Stimulated activated CD4-positive, alpha-beta T cell treated with anti-CD3 and anti-CD28 coated beads, Interleukin-2, amount 100 ng/mL, for 24 hours (primary cell): ENCODE data around the gene SLC6A9.

Experiments used
- DNase-seq, 2 donors: peaks; one replicate each; pipeline ENCODE4 v3.0.0-alpha.2; 2020

The SLC6A9 gene

DNA sequence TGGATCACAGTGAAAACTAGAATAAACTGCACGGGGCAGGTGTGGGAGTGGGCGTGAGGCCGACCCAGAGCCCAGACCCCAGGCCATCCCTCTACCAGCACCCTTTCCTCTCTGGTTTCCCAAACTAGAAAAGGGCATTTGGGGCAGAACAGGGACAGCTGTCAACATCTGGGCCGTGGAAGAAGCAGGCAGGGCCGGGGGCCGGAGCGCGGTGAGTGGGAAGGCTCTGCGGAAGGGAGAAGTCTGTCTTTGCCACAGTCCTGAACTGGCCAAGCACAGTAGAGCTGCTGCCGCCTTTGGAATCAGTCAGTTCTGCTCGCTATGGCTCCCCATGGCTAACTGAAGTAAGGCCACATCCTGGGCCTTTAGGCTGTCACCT lies 33.3 kb downstream of the SLC6A9 start:
- DNase-seq = no peak

DNA sequence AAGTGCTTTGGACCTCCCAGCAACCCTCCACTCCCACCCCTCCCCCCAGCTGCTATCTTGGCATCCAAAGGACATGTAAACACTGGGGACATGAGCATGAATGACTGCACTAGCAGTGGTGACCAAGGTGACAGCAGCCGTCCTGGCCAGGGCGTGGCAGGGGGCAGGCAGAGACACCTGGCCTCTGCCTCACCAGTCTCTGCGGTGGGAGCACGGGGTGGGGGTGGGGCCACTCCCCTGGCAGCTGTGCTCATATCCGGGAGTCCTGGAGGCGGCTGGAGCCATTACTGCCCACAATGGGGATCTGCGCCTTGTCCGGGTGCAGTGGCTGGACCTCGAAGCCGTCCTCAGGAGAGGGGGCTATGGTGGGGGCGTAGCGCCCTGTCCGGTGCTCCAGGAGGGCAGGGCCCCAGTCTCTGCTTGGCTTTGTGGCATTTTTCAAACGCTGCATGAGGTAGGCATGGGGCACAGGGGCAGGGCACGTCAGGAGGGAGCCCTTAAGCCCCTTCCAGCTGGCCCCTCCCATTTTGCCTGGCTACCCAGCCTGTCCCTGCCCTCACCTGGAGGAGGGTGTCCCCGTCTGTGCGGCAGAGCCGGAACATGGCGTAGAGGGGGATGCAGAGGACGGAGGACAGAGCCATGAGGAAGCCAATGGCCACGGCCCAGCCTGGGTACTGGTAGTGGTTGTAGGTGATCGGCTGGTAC lies 33.8 kb downstream of the SLC6A9 start:
- DNase-seq = no peak

DNA sequence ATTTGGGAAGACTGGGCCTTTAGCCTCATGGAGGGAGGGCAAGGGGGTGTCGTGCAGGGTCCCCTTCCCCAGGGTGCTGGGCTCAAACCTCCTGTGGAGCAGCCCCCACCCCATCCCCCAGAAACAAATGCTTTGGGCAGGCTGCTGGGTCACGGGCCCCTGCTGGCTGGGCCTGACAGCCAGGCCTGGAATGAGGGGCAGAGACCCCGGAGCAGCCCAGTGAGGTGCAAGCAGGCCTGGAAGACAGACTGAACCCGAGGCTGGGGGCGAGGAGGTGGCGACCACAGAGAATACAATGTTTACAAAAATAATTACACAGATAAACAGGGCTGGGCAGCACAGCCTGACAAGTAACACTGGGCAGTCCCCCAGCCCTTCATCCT lies 34.5 kb downstream of the SLC6A9 start:
- DNase-seq = no peak

DNA sequence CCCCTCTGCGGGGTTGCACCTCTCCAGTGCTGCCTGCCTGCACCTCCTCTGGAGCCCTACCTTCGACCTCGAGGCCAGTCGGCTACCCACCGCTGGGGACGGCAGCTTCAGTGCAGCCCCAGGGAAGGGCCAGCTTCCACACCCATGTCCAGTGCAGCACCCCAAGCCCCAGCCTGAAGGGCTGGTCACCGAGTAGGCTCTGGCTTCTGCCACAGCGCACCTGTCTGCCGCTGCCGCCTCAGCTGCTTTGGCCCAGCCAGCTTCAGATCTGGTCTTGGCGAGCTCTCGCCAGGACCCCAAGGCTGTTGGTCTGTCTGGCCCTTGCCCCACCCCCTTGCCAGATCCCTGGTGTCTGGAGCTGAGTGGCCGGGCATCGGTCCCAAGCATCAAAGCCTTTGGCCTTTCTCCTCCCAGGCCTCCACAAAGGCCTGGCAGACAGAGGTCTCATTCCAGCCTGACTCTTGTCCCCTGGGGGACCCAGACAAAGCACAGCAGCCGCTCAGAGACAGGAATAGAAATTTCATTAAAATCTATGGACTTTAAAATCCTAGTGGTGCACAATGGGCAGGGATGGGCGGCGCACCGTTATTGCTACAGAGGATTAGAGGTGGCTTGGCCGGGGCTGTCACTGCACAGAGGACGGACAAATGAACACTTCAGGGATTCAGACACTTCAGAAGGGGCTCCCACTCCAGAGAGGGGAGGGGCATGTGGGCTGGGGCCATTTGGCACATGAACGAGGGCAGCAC lies 35.1 kb downstream of the SLC6A9 start:
- DNase-seq = no peak

DNA sequence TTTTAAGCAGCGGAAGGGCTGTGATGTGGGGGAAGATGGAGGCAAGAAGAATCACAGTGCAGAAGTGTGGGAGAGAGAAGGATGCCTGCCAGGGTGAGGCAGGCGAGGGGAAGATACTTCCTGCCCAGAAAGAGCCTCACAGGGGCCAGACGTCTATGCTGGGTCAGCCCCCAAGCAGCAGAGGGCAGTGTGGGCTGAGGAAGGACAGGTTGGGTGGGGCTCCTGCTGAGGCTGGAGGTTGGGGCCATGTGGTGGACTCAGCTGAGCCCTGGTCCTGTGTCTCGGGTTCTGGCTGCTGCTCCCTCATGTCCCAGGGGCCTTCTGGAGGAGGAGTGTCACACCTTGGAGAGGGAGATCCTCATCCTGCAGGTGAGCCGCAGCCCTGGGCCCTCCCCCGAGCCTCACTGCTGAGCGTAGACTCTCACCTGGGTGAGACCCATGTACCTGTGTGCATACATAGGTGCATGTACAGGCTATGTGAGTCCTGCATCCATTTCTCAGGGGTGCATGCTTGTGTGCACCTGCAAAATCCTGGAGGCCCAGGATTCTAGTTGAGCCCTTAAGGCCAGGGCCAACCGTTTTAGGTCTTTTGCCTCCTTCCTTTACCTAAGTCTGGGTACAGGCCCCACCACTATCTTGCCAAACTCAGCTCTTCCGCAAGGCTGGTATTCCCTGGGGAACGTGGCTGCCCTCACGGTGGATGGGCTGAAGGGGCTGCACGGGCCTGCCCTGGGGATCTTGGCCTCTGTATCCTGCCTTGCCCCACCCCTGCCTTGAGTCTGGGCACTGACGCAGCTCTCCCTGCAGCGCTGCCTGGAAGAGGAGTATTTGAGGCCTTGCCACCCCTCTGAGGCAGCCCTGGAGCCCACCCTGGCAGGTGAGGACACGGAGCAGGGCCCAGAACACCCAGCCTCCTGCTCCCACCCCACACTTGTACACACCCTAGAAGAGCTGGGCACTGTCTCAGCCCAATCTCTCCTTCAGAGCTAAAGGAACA lies 36.2 kb downstream of the SLC6A9 start:
- peak in 1 of 2 donors; percentile 25 for DNase-seq

DNA sequence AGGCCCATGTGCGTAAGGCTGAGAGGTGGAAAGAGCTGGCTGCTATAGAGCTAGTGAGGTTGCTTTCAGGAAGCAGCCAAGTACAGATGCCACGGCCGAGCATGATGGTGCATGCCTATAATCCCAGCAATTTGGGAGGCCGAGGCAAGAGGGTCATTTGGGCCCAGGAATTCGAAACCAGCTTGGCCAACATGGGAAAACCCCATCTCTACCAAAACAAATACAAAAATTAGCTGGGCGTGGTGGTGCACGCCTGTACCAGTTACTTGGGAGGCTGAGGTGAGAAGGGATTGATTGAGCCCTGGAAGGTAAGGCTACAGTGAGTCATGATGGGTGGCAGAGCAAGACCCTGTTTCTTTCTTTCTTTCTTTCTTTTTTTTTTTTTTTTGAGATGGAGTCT lies 37.2 kb downstream of the SLC6A9 start:
- DNase-seq = no peak

DNA sequence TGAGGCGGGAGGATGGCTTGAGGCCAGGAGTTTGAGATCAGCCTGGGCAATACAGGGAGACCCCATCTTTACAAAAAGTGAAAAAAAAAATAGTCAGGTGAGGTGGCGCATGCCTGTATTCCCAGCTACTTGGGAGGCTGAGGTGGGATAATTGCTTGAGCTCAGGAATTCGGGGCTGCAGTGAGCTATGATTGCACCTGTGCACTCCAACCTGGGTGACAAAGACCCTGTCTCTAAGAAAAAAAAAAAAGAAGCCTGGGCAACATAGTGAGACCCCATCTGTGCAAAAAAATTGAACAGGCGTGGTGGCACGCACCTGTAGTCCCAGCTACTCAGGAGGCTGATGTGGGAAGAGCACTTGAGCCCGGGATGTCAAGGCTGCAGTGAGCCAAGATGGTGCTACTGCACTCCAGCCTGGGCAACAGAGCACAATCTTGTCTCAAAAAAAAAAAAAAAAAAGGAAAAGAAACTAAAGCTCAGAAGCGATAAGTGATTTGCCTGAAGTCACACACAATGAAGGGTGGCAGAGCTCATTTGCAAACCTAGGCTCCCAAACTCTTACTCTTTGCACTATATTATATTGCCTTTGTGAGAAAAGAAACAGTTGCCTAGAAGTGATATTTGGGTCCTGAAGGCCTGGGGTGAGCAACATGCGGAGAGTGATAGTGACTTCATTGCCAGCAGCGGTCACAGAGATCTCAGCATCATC lies 37.9 kb downstream of the SLC6A9 start:
- no peak for DNase-seq

DNA sequence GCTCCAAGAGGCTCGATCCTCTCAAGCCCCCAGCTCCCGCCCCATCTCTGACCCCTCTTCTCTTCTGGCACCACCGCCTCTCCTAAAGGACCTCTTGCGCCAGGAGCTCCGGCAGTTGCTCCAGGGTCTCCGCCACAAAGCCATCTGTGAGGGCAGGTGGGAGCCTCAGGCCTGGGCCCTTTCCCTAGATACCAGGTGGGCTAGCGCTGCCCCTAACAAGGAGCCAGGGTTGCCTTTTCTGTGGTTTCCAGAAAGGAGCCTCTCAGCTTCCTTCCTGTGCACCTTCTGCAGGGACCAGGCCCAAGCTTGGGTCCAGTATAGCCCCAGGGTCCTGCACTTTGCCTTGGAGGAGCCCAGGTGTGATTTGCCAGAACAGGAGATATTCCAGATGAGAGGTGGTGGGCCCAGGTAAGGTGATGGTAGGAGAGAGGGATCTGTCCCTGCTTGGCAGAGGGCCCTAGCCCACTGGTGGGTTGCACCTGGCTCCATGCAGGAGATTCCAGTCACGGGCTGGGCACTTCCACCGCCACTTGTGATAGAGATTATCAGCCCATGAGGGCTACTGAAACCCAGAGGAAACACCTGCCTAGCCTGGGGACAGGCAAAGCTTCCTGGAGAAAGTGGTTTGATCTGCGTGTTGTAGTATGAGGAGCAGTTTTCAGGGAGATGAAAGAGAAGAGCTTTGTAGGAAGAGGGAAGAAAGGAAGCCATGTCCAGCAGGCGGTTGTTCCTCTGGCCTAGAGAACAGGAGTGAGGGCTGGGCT lies 38.8 kb downstream of the SLC6A9 start:
- DNase-seq = no peak

DNA sequence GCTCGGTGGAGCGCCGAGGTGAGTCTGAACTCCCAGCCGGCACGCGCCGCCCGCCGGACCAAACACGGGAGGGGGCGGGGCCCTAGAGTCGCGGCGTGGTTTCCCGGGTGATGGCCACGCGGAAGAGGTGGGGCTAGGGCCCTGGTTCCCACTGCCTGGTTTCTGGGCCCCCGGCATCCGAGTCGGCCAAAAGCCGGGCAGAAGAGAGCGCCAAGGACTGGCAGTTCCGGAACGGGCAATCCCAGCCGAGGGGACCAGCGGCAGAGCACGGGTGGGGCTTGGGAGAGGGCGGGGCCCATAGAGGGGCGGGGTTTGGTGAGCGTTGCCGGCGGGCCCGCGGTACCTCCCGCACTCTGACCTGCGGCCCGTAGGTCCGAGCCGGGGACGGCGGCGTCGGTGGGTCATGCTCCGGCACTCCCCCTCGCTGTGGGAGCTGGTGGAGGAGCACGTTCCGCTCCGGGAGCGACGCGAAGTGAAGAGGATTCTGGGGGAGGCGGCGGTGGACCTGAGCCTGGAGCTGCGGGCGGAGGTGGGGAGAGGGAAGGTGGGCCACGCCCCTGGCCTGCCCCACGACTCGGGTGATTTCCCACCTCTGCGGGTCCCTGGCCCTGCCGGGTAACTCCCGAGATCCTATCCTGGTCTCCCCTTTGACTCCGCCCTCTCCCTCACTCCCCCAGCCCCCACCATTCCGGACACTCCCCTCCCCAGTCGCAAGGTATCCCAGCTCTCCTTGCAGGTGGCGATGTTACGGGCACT lies 39.6 kb downstream of the SLC6A9 start, which contains the start of gene CCDC24:
CCDC24 (plus strand) TSS at position 124 of the 756 bp plus-strand sequence; CDS start at position 404, 280 bp downstream.
- peak; percentile 83 to 84 for DNase-seq

DNA sequence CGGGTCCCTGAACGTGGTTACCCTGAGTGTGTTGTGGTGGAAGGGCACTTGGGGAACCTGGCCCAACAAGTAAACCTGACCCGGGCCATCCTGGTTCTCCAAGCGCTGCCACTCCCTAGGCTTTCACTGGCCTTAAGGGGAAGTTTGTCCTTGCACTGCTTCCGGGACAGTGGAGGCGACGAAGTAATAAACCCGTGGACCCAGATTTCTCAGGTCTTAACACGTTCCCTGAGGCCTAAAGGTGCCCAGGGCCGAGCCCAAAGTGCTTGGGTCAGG lies 40.1 kb downstream of the SLC6A9 start:
- no peak for DNase-seq

DNA sequence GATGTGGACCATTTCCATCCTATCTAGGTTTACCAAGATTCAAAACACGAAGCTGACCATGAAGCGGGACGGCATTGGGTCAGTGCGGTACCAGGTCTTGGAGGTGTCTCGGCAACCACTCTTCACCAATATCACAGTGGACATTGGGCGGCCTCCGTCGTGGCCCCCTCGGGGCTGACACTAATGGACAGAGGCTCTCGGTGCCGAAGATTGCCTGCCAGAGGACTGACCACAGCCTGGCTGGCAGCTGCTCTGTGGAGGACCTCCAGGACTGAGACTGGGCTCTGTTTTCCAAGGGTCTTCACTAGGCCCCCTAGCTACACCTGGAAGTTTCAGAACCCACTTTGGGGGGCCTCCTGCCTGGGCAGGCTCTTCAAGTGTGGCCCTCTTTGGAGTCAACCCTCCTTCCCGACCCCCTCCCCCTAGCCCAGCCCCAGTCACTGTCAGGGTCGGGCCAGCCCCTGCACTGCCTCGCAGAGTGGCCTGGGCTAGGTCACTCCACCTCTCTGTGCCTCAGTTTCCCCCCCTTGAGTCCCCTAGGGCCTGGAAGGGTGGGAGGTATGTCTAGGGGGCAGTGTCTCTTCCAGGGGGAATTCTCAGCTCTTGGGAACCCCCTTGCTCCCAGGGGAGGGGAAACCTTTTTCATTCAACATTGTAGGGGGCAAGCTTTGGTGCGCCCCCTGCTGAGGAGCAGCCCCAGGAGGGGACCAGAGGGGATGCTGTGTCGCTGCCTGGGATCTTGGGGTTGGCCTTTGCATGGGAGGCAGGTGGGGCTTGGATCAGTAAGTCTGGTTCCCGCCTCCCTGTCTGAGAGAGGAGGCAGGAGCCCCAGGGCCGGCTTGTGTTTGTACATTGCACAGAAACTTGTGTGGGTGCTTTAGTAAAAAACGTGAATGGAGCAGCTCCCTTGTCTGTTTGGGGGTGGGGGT lies 40.7 kb downstream of the SLC6A9 start:
- peak in 1 of 2 donors; percentile 15 for DNase-seq

DNA sequence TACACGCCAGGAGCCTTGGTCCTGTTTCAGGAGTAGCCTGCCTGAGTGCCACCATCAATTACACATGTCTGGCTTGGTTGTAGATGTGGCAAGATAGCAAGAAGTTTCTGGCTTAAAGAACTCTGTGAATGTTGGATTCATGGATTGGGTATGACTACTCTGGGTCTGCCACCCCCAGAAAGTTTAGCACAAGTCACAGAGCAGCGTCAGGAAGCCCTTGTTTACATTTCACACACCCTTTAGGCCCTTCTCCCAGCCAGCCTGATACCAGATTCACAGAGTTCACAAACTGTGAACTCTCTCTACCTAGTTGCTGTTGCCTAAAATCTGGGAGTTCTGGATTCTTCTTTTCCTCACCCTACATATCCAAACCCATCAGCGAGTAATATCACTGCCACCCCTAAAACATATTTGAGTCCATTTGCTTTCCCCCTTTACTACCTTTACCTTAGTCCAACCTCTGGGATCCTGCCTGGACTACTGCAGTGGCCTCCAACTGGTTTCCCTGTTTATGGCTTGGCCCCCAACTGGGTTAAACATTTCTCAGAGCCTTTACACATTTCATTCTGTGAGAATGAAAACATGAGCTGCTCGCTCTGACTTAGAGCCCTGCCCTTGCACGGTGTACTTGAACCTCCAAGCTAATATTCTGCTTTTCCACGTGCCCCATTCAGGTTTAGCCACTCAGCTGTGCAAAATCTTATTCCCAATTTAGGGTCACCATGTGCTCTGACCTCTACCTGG lies 43.9 kb downstream of the SLC6A9 start:
- DNase-seq = no peak

DNA sequence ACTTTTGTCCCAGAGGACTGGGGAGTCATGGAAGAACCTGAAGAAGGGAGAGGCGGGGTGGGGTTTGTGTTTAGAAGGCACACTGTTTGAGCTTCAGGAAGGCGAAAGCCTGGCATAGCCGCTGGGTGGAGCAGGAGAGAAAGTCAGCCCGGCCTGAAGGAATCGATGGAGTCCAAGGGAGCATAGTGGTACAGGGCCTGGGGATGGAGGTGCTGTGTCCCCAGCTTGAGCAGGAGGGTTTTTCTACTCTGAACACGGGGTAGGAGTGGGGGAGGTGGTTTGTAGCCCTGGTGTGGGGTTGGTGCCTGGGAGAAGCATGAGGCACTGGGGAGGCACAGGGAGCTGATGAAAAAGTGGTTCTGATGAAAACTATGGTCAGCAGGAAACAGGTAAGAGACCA lies 44.5 kb downstream of the SLC6A9 start:
- no peak for DNase-seq

DNA sequence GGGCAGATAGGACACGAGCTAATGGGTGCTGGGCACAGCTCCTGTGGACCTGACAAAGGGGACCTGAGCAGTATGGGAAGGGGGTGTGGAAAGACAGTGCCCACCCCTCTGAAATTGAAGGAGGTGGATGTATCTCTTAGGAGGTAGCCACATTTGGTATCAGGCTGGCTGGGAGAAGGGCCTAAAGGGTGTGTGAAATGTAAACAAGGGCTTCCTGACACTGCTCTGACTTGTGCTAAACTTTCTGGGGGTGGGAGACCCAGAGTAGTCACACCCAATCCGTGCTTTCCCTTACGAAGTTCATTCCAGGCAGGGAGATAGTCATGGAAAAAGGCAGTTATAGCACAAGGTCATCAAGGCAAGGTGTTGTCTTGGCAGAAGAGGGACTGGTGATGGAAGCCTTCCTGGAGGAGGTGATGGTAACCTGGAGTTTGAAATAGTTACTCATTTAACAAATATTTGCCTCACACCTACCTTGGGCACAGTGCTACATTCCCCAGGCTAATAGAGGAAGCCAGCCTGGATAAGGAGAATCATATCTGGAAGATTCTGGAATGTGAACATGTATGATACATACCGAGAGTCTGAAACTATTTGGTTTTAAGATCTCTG lies 45.2 kb downstream of the SLC6A9 start:
- DNase-seq = no peak

DNA sequence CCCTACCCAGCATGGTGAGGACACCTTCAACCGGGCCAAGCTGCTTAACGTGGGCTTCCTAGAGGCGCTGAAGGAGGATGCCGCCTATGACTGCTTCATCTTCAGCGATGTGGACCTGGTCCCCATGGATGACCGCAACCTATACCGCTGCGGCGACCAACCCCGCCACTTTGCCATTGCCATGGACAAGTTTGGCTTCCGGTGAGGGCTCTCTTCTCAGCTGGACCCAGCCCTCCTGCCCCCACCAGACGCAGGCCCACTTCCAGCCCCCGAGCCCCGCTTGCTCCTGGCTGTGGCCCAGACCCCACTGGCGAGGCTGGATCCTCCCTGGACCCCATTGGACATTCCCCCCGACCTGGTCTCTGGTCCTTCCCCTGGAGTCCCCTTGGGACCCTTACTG lies 46.4 kb downstream of the SLC6A9 start:
- no peak for DNase-seq

DNA sequence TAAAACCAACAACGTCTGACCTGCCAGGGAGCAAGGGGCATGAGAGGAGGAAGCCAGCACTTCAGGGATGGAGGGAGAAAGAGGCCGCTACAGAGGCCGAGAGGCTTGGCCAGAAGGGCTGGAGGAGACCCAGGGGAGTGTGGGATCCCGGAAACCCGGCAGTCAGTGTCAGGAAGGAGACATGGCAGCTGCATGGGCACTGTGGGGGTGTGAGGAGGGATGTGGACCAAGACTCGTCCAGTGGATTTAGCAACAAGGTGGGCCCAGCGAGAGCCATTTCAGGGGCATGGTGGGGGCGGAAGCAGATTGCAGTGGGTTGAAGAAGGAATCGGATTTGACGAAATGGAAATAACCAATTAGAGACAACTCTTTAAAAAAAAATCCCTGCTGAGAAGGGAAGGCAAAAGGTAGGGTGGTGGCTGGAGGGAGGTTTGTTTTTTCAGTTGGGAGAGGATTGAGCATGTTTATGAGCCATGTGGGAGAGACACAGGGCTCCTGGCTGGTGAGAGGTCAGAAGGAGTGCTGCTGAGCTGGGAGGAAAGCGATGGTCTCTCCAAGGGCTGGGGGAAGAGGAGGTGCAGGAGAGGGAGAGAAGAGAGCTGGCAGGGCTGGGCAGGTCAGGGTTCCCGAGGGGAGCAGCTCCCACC lies 47.9 kb downstream of the SLC6A9 start:
- DNase-seq = no peak

DNA sequence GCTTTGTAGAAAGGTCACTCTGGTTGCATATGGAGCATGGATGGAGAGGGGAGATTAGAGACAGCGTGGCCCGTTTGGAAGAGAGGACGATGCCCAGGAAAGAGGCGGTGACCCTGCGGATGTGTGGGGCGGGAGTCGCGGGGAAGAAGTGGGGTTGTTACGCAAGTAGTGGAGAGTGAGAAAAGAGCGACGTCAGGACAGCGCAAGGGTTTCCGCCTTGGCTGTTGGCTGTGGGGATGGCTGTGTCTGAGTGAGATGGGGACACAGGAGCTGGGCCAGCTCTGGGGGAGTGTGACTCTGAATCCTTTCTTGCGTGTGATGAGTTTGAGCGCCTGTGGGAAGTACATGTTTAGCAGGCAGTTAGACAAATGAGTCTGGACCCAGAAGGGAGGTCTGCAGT lies 48.5 kb downstream of the SLC6A9 start:
- no peak for DNase-seq

DNA sequence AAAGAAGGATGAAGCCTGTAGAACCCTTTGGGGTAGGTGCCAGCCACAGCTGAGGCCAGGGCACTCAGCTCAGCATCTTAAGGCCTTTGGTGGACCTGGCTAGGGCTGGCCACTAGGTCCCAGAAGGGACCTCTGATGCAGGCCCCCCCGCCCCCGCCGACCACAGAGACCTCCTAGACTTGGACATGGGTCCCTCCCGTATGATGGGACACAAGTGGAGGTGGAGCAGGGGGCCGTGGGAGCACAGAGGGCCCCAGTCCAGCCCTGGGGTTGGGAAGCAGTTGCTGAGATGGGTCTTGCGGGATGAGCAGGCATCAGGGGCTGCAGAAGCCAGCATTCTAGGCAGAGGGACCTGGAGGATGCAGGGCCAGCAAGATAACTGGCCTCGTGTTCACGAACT lies 49.0 kb downstream of the SLC6A9 start:
- no peak for DNase-seq
